Suprapubic skin (tissue), 4 donors: ENCODE results near the gene UBL3. TPM values are rescaled to one million over a fixed set of nuclear protein-coding genes. Genes with fewer than 3 reads are reported as not detected.

ENCODE experiments used
- DNase-seq, 2 donors: peaks; one replicate each; pipeline ENCODE4 v3.0.0-alpha.2; 2019; ENCODE audit warnings: low spot score in 2 of 2
- H3K27ac ChIP-seq: fragments of 200-600 bp; sonication (generic); one replicate; pipeline ENCODE4 v1.5.1; 2019
- H3K27me3 ChIP-seq: fragments of 200-600 bp; sonication (generic); one replicate; pipeline ENCODE4 v1.5.1; 2019
- H3K36me3 ChIP-seq: fragments of 200-600 bp; sonication (generic); one replicate; pipeline ENCODE4 v1.5.1; 2019
- H3K4me1 ChIP-seq: fragments of 200-600 bp; sonication (generic); one replicate; pipeline ENCODE4 v1.5.1; 2019
- H3K4me3 ChIP-seq: fragments of 200-600 bp; sonication (generic); one replicate; pipeline ENCODE4 v1.5.1; 2019; ENCODE audit warnings: mild to moderate bottlenecking
- H3K9me3 ChIP-seq: fragments of 200-600 bp; sonication (generic); one replicate; pipeline ENCODE4 v1.5.1; 2019
- EP300 ChIP-seq: sonication (generic); formaldehyde crosslinking; IDR thresholded peaks from one replicate; pipeline ENCODE4 v1.6.1; 2017; ENCODE audit warnings: antibody characterized with exemption
- POLR2A ChIP-seq, 2 donors: fragments of 450-650 bp; IDR thresholded peaks; one replicate each; pipeline ENCODE4 v1.6.1; 2017; ENCODE audit warnings: antibody characterized with exemption in 2 of 2, mild to moderate bottlenecking in 2 of 2, moderate library complexity in 2 of 2
- POLR2AphosphoS5 ChIP-seq, 3 donors: sonication (generic); formaldehyde crosslinking; IDR thresholded peaks; one replicate each; pipeline ENCODE4 v1.6.1; 2017; ENCODE audit warnings: antibody characterized with exemption in 3 of 3
- WGBS: methylation state at CpG from one replicate; pipeline ENCODE4 v1.1.5; 2018; 5-methylcytosine and 5-hydroxymethylcytosine counted together
- total RNA-seq, 4 donors: library from RNA; depleted of rRNA; stranded (reverse); fragments of >200 nt; gene quantifications; one replicate each; pipeline ENCODE4 v1.1.0, GENCODE V29; 2016
- TF ChIP-seq, protein P1 (sequence below), 2 donors: fragments of 200-600 bp in 1 of 2; fragments of 450-650 bp in 1 of 2; sonication (generic) in 1 of 2; IDR thresholded peaks; one replicate each; pipeline ENCODE4 v1.5.1; 2016 to 2019; ENCODE audit warnings: antibody characterized with exemption in 2 of 2, mild to moderate bottlenecking in 1 of 2, moderate library complexity in 1 of 2

UBL3 gene
- total RNA-seq, 4 donors from 2014 or later = 37.7 to 66.2 (median 48.5) TPM

DNA sequence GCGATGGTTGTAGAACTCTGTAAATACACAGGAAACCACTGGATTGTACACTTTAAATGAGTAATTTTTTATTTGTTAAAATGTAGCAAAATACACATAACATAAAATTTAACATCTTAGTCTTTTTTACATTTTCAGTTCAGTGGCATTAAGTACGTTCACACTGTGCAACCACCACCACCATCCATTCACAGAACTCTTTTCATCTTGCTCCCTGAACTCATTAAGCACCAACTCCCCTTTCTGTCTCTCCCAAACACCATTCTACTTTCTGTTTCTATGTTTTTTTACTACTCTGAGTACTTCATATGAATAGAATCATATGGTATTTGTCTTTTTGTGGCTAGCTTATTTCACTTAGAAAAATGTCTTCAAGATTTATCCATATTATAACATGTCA is 2.7 kb upstream of the UBL3 start:
- no peak for DNase-seq
- H3K27ac ChIP-seq = no peak overlapping the region
- H3K4me3 ChIP-seq = no peak overlapping the region
- H3K9me3 ChIP-seq = no peaks in the 10 kb centered on the region
- peaks cover 9% of the 10 kb centered on the region for H3K4me1 ChIP-seq
- no peaks in the 10 kb centered on the region for H3K36me3 ChIP-seq
- TF ChIP-seq POLR2AphosphoS5 (IDR thresholded peaks at IDR 0.05) (no peak), POLR2A (IDR thresholded peaks at IDR 0.05) (no peak), EP300 (no peak)
- TF ChIP-seq, protein P1, sequence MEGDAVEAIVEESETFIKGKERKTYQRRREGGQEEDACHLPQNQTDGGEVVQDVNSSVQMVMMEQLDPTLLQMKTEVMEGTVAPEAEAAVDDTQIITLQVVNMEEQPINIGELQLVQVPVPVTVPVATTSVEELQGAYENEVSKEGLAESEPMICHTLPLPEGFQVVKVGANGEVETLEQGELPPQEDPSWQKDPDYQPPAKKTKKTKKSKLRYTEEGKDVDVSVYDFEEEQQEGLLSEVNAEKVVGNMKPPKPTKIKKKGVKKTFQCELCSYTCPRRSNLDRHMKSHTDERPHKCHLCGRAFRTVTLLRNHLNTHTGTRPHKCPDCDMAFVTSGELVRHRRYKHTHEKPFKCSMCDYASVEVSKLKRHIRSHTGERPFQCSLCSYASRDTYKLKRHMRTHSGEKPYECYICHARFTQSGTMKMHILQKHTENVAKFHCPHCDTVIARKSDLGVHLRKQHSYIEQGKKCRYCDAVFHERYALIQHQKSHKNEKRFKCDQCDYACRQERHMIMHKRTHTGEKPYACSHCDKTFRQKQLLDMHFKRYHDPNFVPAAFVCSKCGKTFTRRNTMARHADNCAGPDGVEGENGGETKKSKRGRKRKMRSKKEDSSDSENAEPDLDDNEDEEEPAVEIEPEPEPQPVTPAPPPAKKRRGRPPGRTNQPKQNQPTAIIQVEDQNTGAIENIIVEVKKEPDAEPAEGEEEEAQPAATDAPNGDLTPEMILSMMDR (IDR thresholded peaks at IDR 0.05) = no peak
- WGBS = 76% methylated on average over 2 of the region's 2 CpGs
- no peaks in the 10 kb centered on the region for H3K27me3 ChIP-seq

DNA sequence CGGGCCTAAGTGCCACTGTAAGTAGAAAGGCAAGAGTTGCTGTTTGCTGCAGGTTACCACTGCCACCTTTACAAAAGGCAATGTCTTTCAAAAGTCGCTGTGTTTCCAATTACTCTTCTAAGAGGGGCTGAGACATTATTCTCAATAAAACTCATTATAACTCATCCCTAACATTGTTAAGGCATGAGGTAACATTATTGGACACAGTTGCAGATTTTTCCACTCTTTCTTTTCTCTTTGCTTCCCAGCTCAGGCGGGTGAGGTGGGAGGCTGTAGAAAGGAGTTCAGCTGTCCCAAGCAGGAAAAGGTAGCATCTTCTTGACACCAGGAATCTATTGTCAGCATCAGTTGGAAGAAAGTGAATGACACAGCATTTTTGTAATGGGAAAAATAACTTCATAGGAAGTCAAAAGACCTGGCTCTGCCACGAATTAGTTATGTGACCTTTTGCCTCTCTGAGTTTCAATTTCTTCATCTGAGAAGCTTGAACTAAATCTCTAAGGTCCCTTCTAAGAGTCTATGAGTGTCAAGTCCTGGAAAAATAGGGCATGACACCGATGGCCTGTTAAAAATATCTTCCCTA is 2.1 kb upstream of the UBL3 start:
- peaks cover 9% of the 10 kb centered on the region for H3K4me1 ChIP-seq
- no peak for TF ChIP-seq POLR2A (IDR thresholded peaks at IDR 0.05)
- TF ChIP-seq EP300 = no peak
- TF ChIP-seq, protein P1 (IDR thresholded peaks at IDR 0.05) = no peak
- TF ChIP-seq POLR2AphosphoS5 (IDR thresholded peaks at IDR 0.05) = no peak
- no peaks in the 10 kb centered on the region for H3K9me3 ChIP-seq
- no peaks in the 10 kb centered on the region for H3K36me3 ChIP-seq
- H3K27me3 ChIP-seq = no peaks in the 10 kb centered on the region
- H3K4me3 ChIP-seq = no peak overlapping the region
- DNase-seq = no peak
- WGBS = 56% methylated on average over 5 of the region's 5 CpGs
- H3K27ac ChIP-seq = peak overlapping the region; percentile 24

GRCh38 chr13:29849731-29850212 is 645 bp downstream of the UBL3 start:
- TF ChIP-seq, protein P1 (IDR thresholded peaks at IDR 0.05) = no peak
- TF ChIP-seq POLR2AphosphoS5 (IDR thresholded peaks at IDR 0.05) (no peak), EP300 (no peak), POLR2A (IDR thresholded peaks at IDR 0.05) (no peak)
- peaks cover 32% of the 10 kb centered on the region for H3K4me1 ChIP-seq
- peak overlapping the region; percentile 84 for H3K4me3 ChIP-seq
- WGBS = 0% methylated on average over 7 of the region's 50 CpGs
- H3K9me3 ChIP-seq = no peaks in the 10 kb centered on the region
- H3K27ac ChIP-seq = peak overlapping the region; percentile 98
- no peaks in the 10 kb centered on the region for H3K27me3 ChIP-seq
- H3K36me3 ChIP-seq = no peaks in the 10 kb centered on the region
- DNase-seq = peak; percentile 85 to 88

DNA sequence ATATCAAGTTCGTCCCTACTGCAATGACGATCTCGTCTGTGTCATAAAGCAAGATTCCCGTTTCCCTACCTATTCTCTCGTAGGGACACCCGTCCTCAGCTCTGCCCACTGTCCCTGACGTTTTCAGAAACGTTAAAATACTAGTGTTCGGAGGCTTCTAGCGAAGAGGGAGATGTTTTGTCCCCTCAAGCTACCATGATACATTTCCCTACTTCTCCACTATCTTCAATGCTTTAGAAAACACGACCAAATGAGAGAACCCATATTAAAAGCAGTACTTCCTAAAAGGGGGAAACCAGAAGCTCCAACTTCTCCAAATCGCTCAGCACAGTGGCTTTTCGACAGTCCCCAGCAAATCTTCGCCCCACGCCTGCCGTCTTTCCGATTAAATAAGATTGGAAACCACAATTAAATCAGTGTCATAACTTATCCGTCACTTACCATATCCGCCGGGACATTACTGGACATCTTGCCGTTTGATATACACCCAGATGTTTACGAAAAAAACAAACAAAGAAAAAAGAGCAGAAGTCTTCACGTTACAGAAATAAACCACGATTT is 1.3 kb downstream of the UBL3 start:
- no peak for DNase-seq
- H3K4me1 ChIP-seq = peaks cover 32% of the 10 kb centered on the region
- peak overlapping the region; percentile 84 for H3K4me3 ChIP-seq
- TF ChIP-seq EP300 = no peak
- TF ChIP-seq POLR2AphosphoS5 (IDR thresholded peaks at IDR 0.05) = no peak
- TF ChIP-seq, protein P1 (IDR thresholded peaks at IDR 0.05) = no peak
- no peak for TF ChIP-seq POLR2A (IDR thresholded peaks at IDR 0.05)
- no peaks in the 10 kb centered on the region for H3K9me3 ChIP-seq
- WGBS = under 1% methylated on average over 24 of the region's 24 CpGs
- no peaks in the 10 kb centered on the region for H3K36me3 ChIP-seq
- H3K27ac ChIP-seq = peak overlapping the region; percentile 98
- H3K27me3 ChIP-seq = no peaks in the 10 kb centered on the region

- H3K4me1 ChIP-seq = peaks cover 38% of the 10 kb centered on the region
- no peak for DNase-seq
Measured at GRCh38 chr13:29847501-29847983, 2.9 kb downstream of the UBL3 start.

More at GRCh38 chr13:29847501-29847983, 2.9 kb downstream of the UBL3 start:
- H3K27ac ChIP-seq = peak overlapping the region; percentile 46
- no peaks in the 10 kb centered on the region for H3K27me3 ChIP-seq
- H3K9me3 ChIP-seq = no peaks in the 10 kb centered on the region
- H3K36me3 ChIP-seq = no peaks in the 10 kb centered on the region
- H3K4me3 ChIP-seq = peak overlapping the region; percentile 84
- TF ChIP-seq, protein P1 (IDR thresholded peaks at IDR 0.05) = no peak
- no peak for TF ChIP-seq EP300
- TF ChIP-seq POLR2AphosphoS5 (IDR thresholded peaks at IDR 0.05) = no peak
- no peak for TF ChIP-seq POLR2A (IDR thresholded peaks at IDR 0.05)
- WGBS = 3% methylated on average over 13 of the region's 13 CpGs
